GM18868 (cell line): Measurements from ENCODE around the gene ZNF536.

Experiments used
- ATAC-seq: cut with Tn5 transposase; IDR thresholded peaks from one replicate; pipeline ENCODE4 v1.9.1; 2021; ENCODE audit warnings: mild to moderate bottlenecking, moderate library complexity; ENCODE audit not compliant: unreplicated experiment

The ZNF536 gene

DNA sequence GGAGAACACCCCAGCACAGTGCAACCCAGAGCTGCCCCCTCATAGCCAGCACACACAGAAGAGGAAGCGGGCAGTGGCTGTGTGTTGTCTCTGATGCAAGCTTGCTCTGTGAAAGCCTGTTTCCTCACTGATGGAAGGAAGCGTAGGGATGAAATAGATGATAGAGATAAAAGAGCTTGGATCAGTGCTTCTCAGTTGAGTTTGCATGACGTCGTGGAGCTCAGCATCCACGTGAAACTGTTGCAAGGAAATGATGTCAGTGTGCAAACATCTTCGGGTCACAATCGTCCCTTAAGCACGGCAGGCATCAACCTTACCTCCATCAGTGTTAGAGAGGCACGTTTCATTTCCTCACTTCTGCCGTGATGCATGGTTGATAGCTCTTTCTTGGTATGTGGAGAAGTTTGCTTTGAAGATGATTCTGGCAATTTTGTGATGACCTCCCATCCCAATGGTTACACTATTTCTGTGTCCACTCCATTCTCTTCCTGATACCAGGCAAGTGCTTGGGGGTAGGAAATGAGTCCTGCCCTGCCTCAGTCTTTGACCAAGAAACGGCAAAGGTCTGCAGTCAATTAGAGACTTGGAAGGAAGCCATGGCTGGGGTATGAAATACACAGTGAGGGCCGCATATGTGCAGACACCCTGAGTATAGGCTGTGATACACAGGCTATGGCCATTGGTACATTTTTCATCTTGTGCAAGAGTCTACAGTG is 183.0 kb downstream of the ZNF536 start:
- ATAC-seq: no peak

DNA sequence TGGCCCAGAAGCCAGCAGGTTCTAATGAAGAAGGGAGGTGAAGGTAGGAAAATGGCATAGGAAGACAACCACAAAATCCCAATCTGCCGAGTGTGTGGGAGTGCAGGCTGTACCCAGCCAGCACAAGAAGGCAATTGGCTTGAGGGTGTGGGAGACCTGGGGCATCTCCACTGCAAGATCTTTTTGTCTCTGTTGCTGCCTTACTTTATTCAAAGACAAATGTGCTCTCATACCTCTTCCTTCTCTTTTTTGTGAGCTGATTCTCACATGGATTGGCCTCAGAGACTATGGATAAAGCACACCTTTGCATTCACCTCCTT is 183.6 kb downstream of the ZNF536 start:
- no peak for ATAC-seq

- ATAC-seq: no peak
Measured at GRCh38 chr19:30556230-30556711, 184.1 kb downstream of the ZNF536 start.

DNA sequence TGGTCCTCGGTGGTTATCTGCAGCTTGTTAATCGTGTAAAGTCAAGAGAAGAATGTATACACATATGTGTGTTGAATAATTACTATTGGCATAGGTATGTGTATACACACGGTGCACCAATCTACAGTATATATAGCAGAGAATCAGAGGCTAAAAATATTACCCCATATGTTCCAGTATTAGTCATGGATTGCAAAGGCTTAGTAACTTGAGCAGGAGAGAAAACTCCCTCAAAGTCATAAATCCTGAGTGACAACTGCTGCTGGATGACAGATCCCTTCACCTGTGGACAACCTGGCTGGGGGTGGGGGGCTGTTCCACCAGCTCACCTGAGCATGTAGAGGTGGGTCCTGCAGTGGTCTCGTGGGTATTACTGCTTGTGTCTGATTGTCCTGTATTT is 185.0 kb downstream of the ZNF536 start:
- no peak for ATAC-seq

- no peak for ATAC-seq
Measured at GRCh38 chr19:30557927-30558557, 185.9 kb downstream of the ZNF536 start.

- no peak for ATAC-seq
Measured at GRCh38 chr19:30558793-30559192, 186.6 kb downstream of the ZNF536 start.

DNA sequence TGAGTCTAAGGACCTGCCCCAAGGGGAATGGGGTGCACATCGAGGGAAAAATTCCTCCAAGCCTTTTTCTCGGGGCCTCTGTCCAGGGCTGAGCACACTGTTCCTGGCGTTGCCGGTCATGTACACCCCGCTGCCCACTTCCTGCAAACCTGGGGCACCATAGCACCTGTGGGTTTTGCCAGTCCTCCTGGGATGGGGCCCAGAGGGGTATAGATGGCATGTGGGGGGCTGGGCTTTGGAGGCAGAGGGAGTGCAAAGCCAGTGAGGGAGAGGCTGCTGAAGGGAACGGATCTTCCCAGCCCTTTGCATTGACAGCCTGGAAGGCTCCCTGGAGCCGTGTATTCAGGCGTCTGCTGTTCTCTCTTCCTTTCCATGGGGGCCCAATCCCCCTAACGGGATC is 187.3 kb downstream of the ZNF536 start:
- no peak for ATAC-seq

GRCh38 chr19:30562981-30563380 is 190.8 kb downstream of the ZNF536 start:
- ATAC-seq: no peak

- ATAC-seq: no peak
Measured at GRCh38 chr19:30563691-30564090, 191.5 kb downstream of the ZNF536 start.

GRCh38 chr19:30564551-30565011 is 192.4 kb downstream of the ZNF536 start:
- ATAC-seq: no peak

GRCh38 chr19:30565636-30566035 is 193.5 kb downstream of the ZNF536 start:
- no peak for ATAC-seq

DNA sequence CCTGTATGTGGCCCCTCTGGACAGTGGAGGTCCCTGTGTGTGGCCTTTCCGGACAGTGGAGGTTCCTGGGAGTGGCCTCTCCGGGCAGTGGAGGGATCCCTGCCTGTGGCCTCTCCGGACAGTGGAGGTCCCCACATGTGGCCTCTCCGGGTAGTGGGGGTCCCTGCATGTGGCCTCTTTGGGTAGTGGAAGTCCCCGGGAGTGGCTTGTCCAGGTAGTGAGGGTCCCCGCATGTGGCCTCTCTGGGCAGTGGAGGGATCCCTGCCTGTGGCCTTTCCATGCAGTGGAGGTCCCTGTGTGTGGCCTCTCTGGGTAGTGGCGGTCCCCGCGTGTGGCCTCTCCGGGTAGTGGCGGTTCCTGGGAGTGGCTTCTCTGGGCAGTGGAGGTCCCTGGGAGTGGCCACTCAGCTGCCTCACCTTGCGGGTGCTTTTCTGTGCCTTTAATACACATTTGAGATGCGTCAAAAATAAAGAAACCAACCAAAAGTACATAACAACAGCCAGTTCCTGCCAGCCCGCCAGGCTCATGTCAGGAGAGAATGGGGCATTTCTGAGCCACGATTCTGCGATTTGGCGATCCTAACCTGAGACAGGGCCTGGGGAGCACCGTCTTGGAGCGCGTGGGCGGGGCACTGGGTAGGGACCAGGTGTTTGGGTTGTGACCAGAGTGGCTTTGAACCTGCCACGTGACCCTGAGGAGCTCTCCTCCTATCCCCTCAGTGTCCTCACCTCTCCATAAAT is 194.7 kb downstream of the ZNF536 start:
- ATAC-seq: no peak

- no peak for ATAC-seq
Measured at GRCh38 chr19:30567536-30568232, 195.5 kb downstream of the ZNF536 start.

- ATAC-seq: no peak
Measured at GRCh38 chr19:30570194-30570593, 198.0 kb downstream of the ZNF536 start.

- ATAC-seq: no peak
Measured at GRCh38 chr19:30577551-30578105, 205.4 kb downstream of the ZNF536 start.

- no peak for ATAC-seq
Measured at GRCh38 chr19:30579419-30579818, 207.2 kb downstream of the ZNF536 start.

DNA sequence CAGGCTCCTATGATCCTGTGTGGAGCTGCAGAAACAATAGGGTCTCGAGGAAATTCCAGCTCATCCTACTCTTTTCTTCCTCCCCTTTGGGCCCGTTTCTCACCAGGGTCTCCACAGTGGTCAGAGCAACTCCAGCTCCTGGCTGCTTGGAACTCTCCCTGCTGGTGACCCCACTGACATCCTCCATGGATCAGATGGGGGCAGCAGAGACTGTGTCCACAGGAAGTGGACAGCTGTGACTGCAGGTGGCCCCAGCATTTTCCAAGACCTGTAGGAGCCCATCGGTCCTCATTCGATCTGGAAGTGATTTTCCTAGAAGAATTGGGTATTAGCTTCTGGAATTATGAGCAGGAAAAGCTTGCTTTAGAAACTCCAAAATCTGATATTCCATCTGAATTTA is 208.5 kb downstream of the ZNF536 start:
- ATAC-seq: no peak

DNA sequence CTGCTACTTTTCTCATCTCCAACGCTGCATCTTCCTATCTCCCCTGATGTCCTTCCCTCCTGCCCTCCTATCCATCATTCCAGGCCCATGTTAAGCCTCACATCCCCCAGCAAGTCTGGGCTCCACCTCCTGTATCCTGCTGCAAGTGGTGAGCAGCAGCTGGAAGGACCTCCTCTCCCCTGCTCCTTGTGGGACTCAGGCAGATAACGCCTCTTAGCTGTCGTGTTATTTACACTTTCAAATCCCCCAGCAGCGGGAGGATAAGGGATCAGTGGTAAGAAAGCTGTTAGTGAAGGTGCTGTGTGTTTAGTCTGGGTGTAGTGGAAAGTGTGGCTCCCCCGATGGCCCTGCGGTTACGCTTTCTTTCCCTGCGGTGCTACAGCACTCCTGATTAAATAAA is 211.9 kb downstream of the ZNF536 start:
- no peak for ATAC-seq

- no peak for ATAC-seq
Measured at GRCh38 chr19:30587869-30588268, 215.7 kb downstream of the ZNF536 start.

- no peak for ATAC-seq
Measured at GRCh38 chr19:30590596-30591229, 218.5 kb downstream of the ZNF536 start.

DNA sequence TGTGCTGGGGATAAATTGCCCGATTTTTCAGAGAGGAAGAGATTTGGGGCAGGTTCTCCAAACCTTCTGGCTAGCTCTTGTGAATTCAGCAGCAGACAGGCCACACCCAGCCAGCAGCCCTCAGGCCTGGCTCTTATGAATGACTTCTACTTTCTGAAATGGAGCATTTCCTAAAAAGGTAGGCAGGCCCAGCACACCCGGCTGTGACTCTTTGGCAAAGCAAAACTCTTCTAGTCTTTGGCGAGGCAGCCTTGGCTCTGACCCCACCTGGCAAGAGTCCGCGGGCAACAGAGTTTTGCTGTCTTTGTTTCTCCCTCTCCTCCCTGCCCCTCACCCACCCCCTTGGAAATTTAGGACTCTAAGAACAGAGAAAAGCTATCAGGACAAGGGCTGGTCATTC is 221.2 kb downstream of the ZNF536 start:
- no peak for ATAC-seq
